ENCODE data around the gene FAM32A. TPM values are rescaled to one million over a fixed set of nuclear protein-coding genes. Genes with fewer than 3 reads are reported as not detected.

Gene FAM32A
- total RNA-seq, 1 experiment from 2014 or later = 141 TPM

GRCh38 chr19:16164222-16164890 lies 20.9 kb upstream of the FAM32A start:
- Histone ChIP-seq H3K36me3 (ENCODE audit: low read depth, low read length) (no peaks in the 10 kb centered on the region), H4K20me1 (ENCODE audit: low read length) (no peaks in the 10 kb centered on the region), H3K9ac (ENCODE audit: low read length) (no peak overlapping the region), H3F3A (ENCODE audit: low read length, unreplicated experiment) (peaks cover 4% of the 10 kb centered on the region), H3K9me3 (ENCODE audit: low read length) (no peaks in the 10 kb centered on the region), H3K9me2 (replicated peaks; ENCODE audit: low read length) (no peaks in the 10 kb centered on the region), H3K27me3 (ENCODE audit: low read length) (no peaks in the 10 kb centered on the region), H3K4me2 (ENCODE audit: low read length) (no peak overlapping the region), H2AFZ (ENCODE audit: low read length) (no peak overlapping the region), H3K4me3 (ENCODE audit: low read length) (no peak overlapping the region), H3K4me1 (ENCODE audit: insufficient read depth, low read length) (peaks cover 38% of the 10 kb centered on the region), H3K27ac (ENCODE audit: low read length) (0 out of 2 replicates have a peak overlapping the region, but pooled peaks have one; percentile 9), H3K79me2 (ENCODE audit: low read length) (no peaks in the 10 kb centered on the region)
- no peak for ATAC-seq
- no TSS peak for BruUV-seq (replicated peaks)
- intact Hi-C loops (cut with micrococcal nuclease) = no loop called here
- TF ChIP-seq EZH2phosphoT487 (IDR thresholded peaks at IDR 0.05; ENCODE audit: borderline replicate concordance, low read length) (no peak), CTCF (conservative IDR thresholded peaks at IDR 0.05; ENCODE audit: low read depth, low read length) (no peak), EZH2 (IDR thresholded peaks at IDR 0.05; ENCODE audit: low read length, unreplicated experiment) (no peak)
- CTCF ChIA-PET = no interaction called here
- no peak for DNase-seq
- POLR2A ChIA-PET (ENCODE audit: unreplicated experiment) = no interaction called here

- H3F3A ChIP-seq (ENCODE audit: low read length, unreplicated experiment) = peaks cover 2% of the 10 kb centered on the region
- no TSS peak for BruUV-seq (replicated peaks)
- no peaks in the 10 kb centered on the region for H3K9me3 ChIP-seq (ENCODE audit: low read length)
- H3K4me1 ChIP-seq (ENCODE audit: insufficient read depth, low read length) = peaks cover 21% of the 10 kb centered on the region
- intact Hi-C loops (cut with micrococcal nuclease) = no loop called here
- no peak overlapping the region for H3K9ac ChIP-seq (ENCODE audit: low read length)
- H4K20me1 ChIP-seq (ENCODE audit: low read length) = no peaks in the 10 kb centered on the region
- H2AFZ ChIP-seq (ENCODE audit: low read length) = no peak overlapping the region
- H3K27ac ChIP-seq (ENCODE audit: low read length) = peak overlapping the region; percentile 49
- TF ChIP-seq EZH2phosphoT487 (IDR thresholded peaks at IDR 0.05; ENCODE audit: borderline replicate concordance, low read length) (no peak), EZH2 (IDR thresholded peaks at IDR 0.05; ENCODE audit: low read length, unreplicated experiment) (no peak), CTCF (conservative IDR thresholded peaks at IDR 0.05; ENCODE audit: low read depth, low read length) (no peak)
- H3K4me2 ChIP-seq (ENCODE audit: low read length) = no peak overlapping the region
- no peaks in the 10 kb centered on the region for H3K9me2 ChIP-seq (replicated peaks; ENCODE audit: low read length)
- no peaks in the 10 kb centered on the region for H3K27me3 ChIP-seq (ENCODE audit: low read length)
- H3K4me3 ChIP-seq (ENCODE audit: low read length) = no peak overlapping the region
- ChIA-PET POLR2A (ENCODE audit: unreplicated experiment) (no interaction called here), CTCF (no interaction called here)
- ATAC-seq (no peak), DNase-seq (no peak)
- no peaks in the 10 kb centered on the region for H3K79me2 ChIP-seq (ENCODE audit: low read length)
- no peaks in the 10 kb centered on the region for H3K36me3 ChIP-seq (ENCODE audit: low read depth, low read length)
These were observed 18.8 kb upstream of the FAM32A start for GRCh38 chr19:16166417-16166816.

- POLR2A ChIA-PET (ENCODE audit: unreplicated experiment) = no interaction called here
- intact Hi-C loops (cut with micrococcal nuclease) = no loop called here
- BruUV-seq (replicated peaks) = no TSS peak
- Histone ChIP-seq H4K20me1 (ENCODE audit: low read length) (no peaks in the 10 kb centered on the region), H3K36me3 (ENCODE audit: low read depth, low read length) (no peaks in the 10 kb centered on the region), H3K4me2 (ENCODE audit: low read length) (no peak overlapping the region), H3K79me2 (ENCODE audit: low read length) (no peaks in the 10 kb centered on the region), H2AFZ (ENCODE audit: low read length) (no peak overlapping the region), H3K27ac (ENCODE audit: low read length) (peak overlapping the region; percentile 49), H3K27me3 (ENCODE audit: low read length) (no peaks in the 10 kb centered on the region), H3K9me3 (ENCODE audit: low read length) (no peaks in the 10 kb centered on the region), H3K4me1 (ENCODE audit: insufficient read depth, low read length) (peaks cover 19% of the 10 kb centered on the region), H3K9ac (ENCODE audit: low read length) (no peak overlapping the region), H3K4me3 (ENCODE audit: low read length) (no peak overlapping the region), H3F3A (ENCODE audit: low read length, unreplicated experiment) (no peaks in the 10 kb centered on the region), H3K9me2 (replicated peaks; ENCODE audit: low read length) (no peaks in the 10 kb centered on the region)
- ATAC-seq (no peak), DNase-seq (peak; percentile 59)
- TF ChIP-seq CTCF (conservative IDR thresholded peaks at IDR 0.05; ENCODE audit: low read depth, low read length) (no peak), EZH2phosphoT487 (IDR thresholded peaks at IDR 0.05; ENCODE audit: borderline replicate concordance, low read length) (no peak), EZH2 (IDR thresholded peaks at IDR 0.05; ENCODE audit: low read length, unreplicated experiment) (no peak)
- CTCF ChIA-PET = no interaction called here
These were observed 18.2 kb upstream of the FAM32A start for GRCh38 chr19:16167055-16167454.

Data from PC-3 (cell line).